HepG2 (cell line): ENCODE results near the gene MICAL3. TPM values are rescaled to one million over a fixed set of nuclear protein-coding genes. Genes with fewer than 3 reads are reported as not detected.

ENCODE experiments used
- AHDC1 ChIP-seq: sonication (generic); formaldehyde crosslinking; IDR thresholded peaks from 2 replicates; pipeline ENCODE4 v1.5.1; 2020; ENCODE audit warnings: mild to moderate bottlenecking, missing genetic modification reagents, borderline replicate concordance
- ARID2 ChIP-seq: sonication (generic); formaldehyde crosslinking; IDR thresholded peaks from 2 replicates; pipeline ENCODE4 v1.8.1; 2022; ENCODE audit warnings: mild to moderate bottlenecking, missing genetic modification reagents, borderline replicate concordance
- HBP1 ChIP-seq: IDR thresholded peaks from 2 replicates; pipeline ENCODE4 v1.6.1; 2016; ENCODE audit warnings: low read depth, control low read depth
- RFX3 ChIP-seq: IDR thresholded peaks from 2 replicates; pipeline ENCODE4 v1.6.1; 2016; ENCODE audit warnings: missing biosample characterization, missing genetic modification reagents
- SOX6 ChIP-seq, 2 experiments: fragments of 450-650 bp in 1 of 2; sonication (generic) in 1 of 2; formaldehyde crosslinking in 1 of 2; IDR thresholded peaks; 2 replicates each; pipeline versions ENCODE4 v1.4.0 to v1.6.1; 2017 to 2020; ENCODE audit warnings: antibody characterized with exemption in 1 of 2, mild to moderate bottlenecking in 1 of 2, missing genetic modification reagents in 1 of 2
- ZKSCAN8 ChIP-seq: IDR thresholded peaks from 2 replicates; pipeline ENCODE4 v1.6.1; 2016; ENCODE audit warnings: borderline replicate concordance, missing genetic modification reagents, missing compliant biosample characterization
- ZNF503 ChIP-seq: sonication (generic); formaldehyde crosslinking; IDR thresholded peaks from 2 replicates; pipeline ENCODE4 v1.4.0; 2020; ENCODE audit warnings: missing genetic modification reagents
- ZNF556 ChIP-seq: sonication (generic); formaldehyde crosslinking; IDR thresholded peaks from 2 replicates; pipeline ENCODE4 v1.4.0; 2020; ENCODE audit warnings: mild to moderate bottlenecking, missing genetic modification reagents, borderline replicate concordance
- polyA plus RNA-seq, 8 experiments: library from polyadenylated mRNA; depleted of rRNA in 3 of 8; stranded (reverse) in 7 of 8; unstranded in 1 of 8; fragments of >200 nt; fragmentation: Illumina TruSeq in 4 of 8; extraction: Trizol in 4 of 8; gene quantifications; 2 replicates each; pipeline versions ENCODE4 v1.2.1 to v1.2.3, GENCODE V29; 2011 to 2016; ENCODE audit warnings: low read depth in 4 of 8, missing spikeins in 1 of 8, mixed read lengths in 1 of 8; ENCODE audit not compliant: insufficient read depth in 1 of 8
- total RNA-seq, 5 experiments: library from RNA; depleted of rRNA; stranded (reverse); fragments of >200 nt; fragmentation: Illumina TruSeq; extraction: Trizol; gene quantifications; 2 replicates each; pipeline ENCODE4 v1.2.3, GENCODE V29; 2016; ENCODE audit warnings: low read depth in 1 of 5
- TF ChIP-seq, protein P1 (sequence below): sonication (generic); formaldehyde crosslinking; IDR thresholded peaks from 2 replicates; pipeline ENCODE4 v1.5.0; 2020; ENCODE audit warnings: missing genetic modification reagents
- TF ChIP-seq, protein P2 (sequence below): sonication (generic); formaldehyde crosslinking; IDR thresholded peaks from 2 replicates; pipeline ENCODE4 v1.4.0; 2020; ENCODE audit warnings: missing genetic modification reagents

Gene MICAL3
- total and polyA plus RNA-seq, 2 of the 13 experiments (the other 11 are each of a cell fraction or from before 2014, with no cell fraction given) = 5.3 to 12.5 TPM

DNA sequence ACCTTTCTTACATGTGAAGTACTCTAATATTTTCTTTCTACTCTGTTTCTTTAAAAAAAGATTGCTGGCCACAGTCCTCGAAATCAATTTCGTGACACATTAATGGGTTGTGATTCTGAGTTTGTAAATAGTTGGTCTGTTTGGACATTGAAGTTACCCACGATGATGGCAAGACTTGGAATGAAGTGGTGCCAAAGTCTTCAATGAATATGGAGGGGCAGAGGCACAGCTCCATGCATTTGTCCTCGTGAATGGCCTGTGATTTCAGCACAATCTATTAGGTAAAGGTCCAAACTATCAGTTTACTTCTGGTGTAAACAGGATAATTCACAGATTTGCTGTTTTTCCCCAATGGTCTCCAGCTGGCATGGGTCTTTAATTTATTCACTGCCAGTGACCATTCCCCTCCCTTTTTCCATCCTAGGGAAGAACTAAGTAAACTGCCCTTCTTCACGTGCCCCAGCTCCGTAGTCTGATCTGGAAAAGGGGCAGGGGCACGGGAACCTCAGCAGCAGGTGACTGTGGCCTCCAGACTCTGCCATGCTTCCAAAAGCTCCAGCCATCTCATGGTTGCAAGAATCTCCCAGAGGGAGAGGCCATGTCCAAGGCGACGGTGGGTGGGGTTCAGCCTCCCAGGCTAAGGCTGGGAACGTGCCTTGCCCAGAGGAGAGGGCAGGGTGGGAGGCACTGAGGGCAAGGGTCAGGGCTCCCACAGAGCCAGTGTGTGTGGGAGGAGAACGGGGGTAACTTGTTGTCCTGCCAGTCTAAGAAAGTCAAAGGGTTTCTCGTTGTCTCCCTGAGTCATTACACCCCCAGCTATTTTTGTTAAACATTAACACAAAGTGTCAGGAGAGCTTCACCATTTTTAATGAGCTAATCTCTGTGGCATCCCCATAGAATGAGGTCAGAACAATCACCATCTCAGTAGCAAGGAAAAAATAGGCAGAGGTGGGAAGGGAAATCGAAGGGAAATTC is 36.6 kb upstream of the MICAL3 start (continued):
- no peak for TF ChIP-seq HBP1 (CRISPR knock-in tag)
- TF ChIP-seq, protein P1, sequence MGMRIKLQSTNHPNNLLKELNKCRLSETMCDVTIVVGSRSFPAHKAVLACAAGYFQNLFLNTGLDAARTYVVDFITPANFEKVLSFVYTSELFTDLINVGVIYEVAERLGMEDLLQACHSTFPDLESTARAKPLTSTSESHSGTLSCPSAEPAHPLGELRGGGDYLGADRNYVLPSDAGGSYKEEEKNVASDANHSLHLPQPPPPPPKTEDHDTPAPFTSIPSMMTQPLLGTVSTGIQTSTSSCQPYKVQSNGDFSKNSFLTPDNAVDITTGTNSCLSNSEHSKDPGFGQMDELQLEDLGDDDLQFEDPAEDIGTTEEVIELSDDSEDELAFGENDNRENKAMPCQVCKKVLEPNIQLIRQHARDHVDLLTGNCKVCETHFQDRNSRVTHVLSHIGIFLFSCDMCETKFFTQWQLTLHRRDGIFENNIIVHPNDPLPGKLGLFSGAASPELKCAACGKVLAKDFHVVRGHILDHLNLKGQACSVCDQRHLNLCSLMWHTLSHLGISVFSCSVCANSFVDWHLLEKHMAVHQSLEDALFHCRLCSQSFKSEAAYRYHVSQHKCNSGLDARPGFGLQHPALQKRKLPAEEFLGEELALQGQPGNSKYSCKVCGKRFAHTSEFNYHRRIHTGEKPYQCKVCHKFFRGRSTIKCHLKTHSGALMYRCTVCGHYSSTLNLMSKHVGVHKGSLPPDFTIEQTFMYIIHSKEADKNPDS (CRISPR knock-in tag) = no peak
- no peak for TF ChIP-seq RFX3 (CRISPR knock-in tag)
- TF ChIP-seq, protein P2, sequence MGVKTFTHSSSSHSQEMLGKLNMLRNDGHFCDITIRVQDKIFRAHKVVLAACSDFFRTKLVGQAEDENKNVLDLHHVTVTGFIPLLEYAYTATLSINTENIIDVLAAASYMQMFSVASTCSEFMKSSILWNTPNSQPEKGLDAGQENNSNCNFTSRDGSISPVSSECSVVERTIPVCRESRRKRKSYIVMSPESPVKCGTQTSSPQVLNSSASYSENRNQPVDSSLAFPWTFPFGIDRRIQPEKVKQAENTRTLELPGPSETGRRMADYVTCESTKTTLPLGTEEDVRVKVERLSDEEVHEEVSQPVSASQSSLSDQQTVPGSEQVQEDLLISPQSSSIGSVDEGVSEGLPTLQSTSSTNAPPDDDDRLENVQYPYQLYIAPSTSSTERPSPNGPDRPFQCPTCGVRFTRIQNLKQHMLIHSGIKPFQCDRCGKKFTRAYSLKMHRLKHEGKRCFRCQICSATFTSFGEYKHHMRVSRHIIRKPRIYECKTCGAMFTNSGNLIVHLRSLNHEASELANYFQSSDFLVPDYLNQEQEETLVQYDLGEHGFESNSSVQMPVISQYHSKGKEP (CRISPR knock-in tag) = no peak
- TF ChIP-seq SOX6 (IDR thresholded peaks at IDR 0.05) = no peak
- peak; percentile 65 for TF ChIP-seq SOX6 (CRISPR knock-in tag; IDR thresholded peaks at IDR 0.05)
- no peak for TF ChIP-seq ZNF503 (CRISPR knock-in tag)
- TF ChIP-seq ARID2 (CRISPR knock-in tag) = no peak
- TF ChIP-seq ZKSCAN8 = no peak
- peak; percentile 60; the same call in 1 of the 2 replicates for TF ChIP-seq AHDC1 (CRISPR knock-in tag)
- no peak for TF ChIP-seq ZNF556
